H9 (cell line): ENCODE results near the gene SDK2. TPM values are rescaled to one million over a fixed set of nuclear protein-coding genes. Genes with fewer than 3 reads are reported as not detected.
A peak's percentile ranks its signal among the peaks of the same experiment; 100 is the strongest.

Experiments used
- DNase-seq: peaks from one replicate; pipeline ENCODE4 v3.0.0-alpha.2; 2017
- H2AFZ ChIP-seq: one replicate; pipeline ENCODE4 v1.6.1; 2013; ENCODE audit warnings: mild to moderate bottlenecking, low read length, control low read depth, moderate library complexity
- H2AK5ac ChIP-seq: 2 replicates; pipeline ENCODE4 v1.6.1; 2013; ENCODE audit warnings: low read length, control low read depth, mixed read lengths; ENCODE audit not compliant: insufficient read length
- H2BK120ac ChIP-seq: one replicate; pipeline ENCODE4 v1.6.1; 2013; ENCODE audit warnings: low read depth, mild to moderate bottlenecking, low read length, control low read depth, inconsistent platforms; ENCODE audit not compliant: poor library complexity, severe bottlenecking
- H2BK12ac ChIP-seq: 2 replicates; pipeline ENCODE4 v1.6.1; 2013; ENCODE audit warnings: low read length, control low read depth, mixed read lengths, low read depth; ENCODE audit not compliant: insufficient read length
- H2BK15ac ChIP-seq: 2 replicates; pipeline ENCODE4 v1.6.1; 2013; ENCODE audit warnings: low read depth, low read length, control low read depth
- H2BK20ac ChIP-seq: one replicate; pipeline ENCODE4 v1.6.1; 2013; ENCODE audit warnings: low read depth, mild to moderate bottlenecking, low read length, control low read depth, inconsistent platforms; ENCODE audit not compliant: poor library complexity, severe bottlenecking
- H2BK5ac ChIP-seq: 2 replicates; pipeline ENCODE4 v1.6.1; 2013; ENCODE audit warnings: low read length, control low read depth, mixed read lengths; ENCODE audit not compliant: insufficient read length
- H3K14ac ChIP-seq: 2 replicates; pipeline ENCODE4 v1.6.1; 2013; ENCODE audit warnings: low read length, control low read depth; ENCODE audit not compliant: insufficient read depth
- H3K18ac ChIP-seq: 2 replicates; pipeline ENCODE4 v1.6.1; 2013; ENCODE audit warnings: low read depth, mild to moderate bottlenecking, mixed read lengths, low read length, control low read depth; ENCODE audit not compliant: insufficient read length
- H3K23ac ChIP-seq: 2 replicates; pipeline ENCODE4 v1.6.1; 2013; ENCODE audit warnings: low read length, control low read depth, mixed read lengths, low read depth; ENCODE audit not compliant: insufficient read length
- H3K23me2 ChIP-seq: 2 replicates; pipeline ENCODE4 v1.6.1; 2013; ENCODE audit warnings: low read depth, mild to moderate bottlenecking, mixed read lengths, low read length, control low read depth; ENCODE audit not compliant: insufficient read length, poor library complexity, severe bottlenecking
- H3K27ac ChIP-seq: 2 replicates; pipeline ENCODE4 v1.5.1; 2013; ENCODE audit warnings: low read length, control low read depth, mixed read lengths, low read depth; ENCODE audit not compliant: insufficient read length
- H3K27me3 ChIP-seq: 2 replicates; pipeline ENCODE4 v1.6.1; 2013; ENCODE audit warnings: low read length, control low read depth, inconsistent platforms; ENCODE audit not compliant: insufficient read depth
- H3K4ac ChIP-seq: 2 replicates; pipeline ENCODE4 v1.6.1; 2013; ENCODE audit warnings: low read depth, mild to moderate bottlenecking, control low read depth, inconsistent platforms, low read length, moderate library complexity
- H3K4me1 ChIP-seq: 2 replicates; pipeline ENCODE4 v1.6.1; 2013; ENCODE audit warnings: low read length, control low read depth, inconsistent platforms; ENCODE audit not compliant: insufficient read depth
- H3K4me2 ChIP-seq: 2 replicates; pipeline ENCODE4 v1.6.1; 2013; ENCODE audit warnings: low read length, control low read depth, mixed read lengths; ENCODE audit not compliant: insufficient read length, insufficient read depth
- H3K56ac ChIP-seq: 2 replicates; pipeline ENCODE4 v1.6.1; 2013; ENCODE audit warnings: low read depth, mild to moderate bottlenecking, mixed read lengths, low read length, control low read depth; ENCODE audit not compliant: insufficient read length
- H3K79me1 ChIP-seq: 2 replicates; pipeline ENCODE4 v1.6.1; 2013; ENCODE audit warnings: low read depth, mild to moderate bottlenecking, moderate library complexity, low read length, control low read depth, inconsistent platforms; ENCODE audit not compliant: insufficient read depth, poor library complexity, severe bottlenecking
- H3K79me2 ChIP-seq: 2 replicates; pipeline ENCODE4 v1.6.1; 2013; ENCODE audit warnings: low read length, control low read depth, inconsistent platforms; ENCODE audit not compliant: insufficient read depth
- H3K9ac ChIP-seq: 2 replicates; pipeline ENCODE4 v1.6.1; 2013; ENCODE audit warnings: low read length, control low read depth, mixed read lengths; ENCODE audit not compliant: insufficient read length; ENCODE audit errors: extremely low read depth
- H3K9me3 ChIP-seq: one replicate; pipeline ENCODE4 v1.6.1; 2013; ENCODE audit warnings: low read depth, low read length, inconsistent platforms; ENCODE audit not compliant: control insufficient read depth
- H3T11ph ChIP-seq: one replicate; pipeline ENCODE4 v1.6.1; 2013; ENCODE audit warnings: mild to moderate bottlenecking, low read length, control low read depth, inconsistent platforms
- H4K20me1 ChIP-seq: one replicate; pipeline ENCODE4 v1.6.1; 2013; ENCODE audit not compliant: control insufficient read depth, insufficient read length, insufficient read depth
- H4K5ac ChIP-seq: 2 replicates; pipeline ENCODE4 v1.6.1; 2013; ENCODE audit warnings: low read depth, mild to moderate bottlenecking, mixed read lengths, low read length, control low read depth; ENCODE audit not compliant: insufficient read length
- H4K8ac ChIP-seq: replicated peaks from 2 replicates; pipeline ENCODE4 v1.6.1; 2013; ENCODE audit warnings: low read length, control low read depth, mixed read lengths, low read depth; ENCODE audit not compliant: insufficient read length
- H4K91ac ChIP-seq: 2 replicates; pipeline ENCODE4 v1.6.1; 2013; ENCODE audit warnings: low read depth, mild to moderate bottlenecking, moderate library complexity, mixed read lengths, low read length, control low read depth; ENCODE audit not compliant: insufficient read length
- H3K27ac Mint-ChIP-seq, 3 experiments: 2 replicates in 2 of 3; 3 replicates in 1 of 3; pipeline ENCODE4 v1.8.0; 2020 to 2021; ENCODE audit warnings: mixed read lengths in 3 of 3, mild to moderate bottlenecking in 1 of 3, moderate library complexity in 1 of 3
- H3K27me3 Mint-ChIP-seq: 2 replicates; pipeline ENCODE4 v1.8.0; 2021; ENCODE audit warnings: low read depth, mild to moderate bottlenecking, moderate library complexity, mixed read lengths
- H3K36me3 Mint-ChIP-seq, 3 experiments: 2 replicates in 2 of 3; 3 replicates in 1 of 3; pipeline ENCODE4 v1.8.0; 2020 to 2021; ENCODE audit warnings: low read depth in 3 of 3, mixed read lengths in 3 of 3; ENCODE audit not compliant: insufficient read depth in 1 of 3
- H3K4me1 Mint-ChIP-seq, 2 experiments: 2 replicates each; pipeline ENCODE4 v1.8.0; 2020; ENCODE audit warnings: mixed read lengths in 2 of 2
- H3K4me3 Mint-ChIP-seq, 2 experiments: 2 replicates in 1 of 2; 3 replicates in 1 of 2; pipeline ENCODE4 v1.8.0; 2020 to 2021; ENCODE audit warnings: mild to moderate bottlenecking in 2 of 2, mixed read lengths in 2 of 2, moderate library complexity in 1 of 2
- H3K9me3 Mint-ChIP-seq, 2 experiments: 2 replicates in 1 of 2; 3 replicates in 1 of 2; pipeline ENCODE4 v1.8.0; 2020; ENCODE audit warnings: mild to moderate bottlenecking in 2 of 2, mixed read lengths in 2 of 2, moderate library complexity in 1 of 2
- CTCF ChIP-seq: fragments of 200-600 bp; sonication (generic); conservative IDR thresholded peaks from 3 replicates; pipeline ENCODE4 v1.8.0; 2021; ENCODE audit warnings: antibody characterized with exemption, mild to moderate bottlenecking
- WGBS: extraction: QIAGEN DNeasy Blood & Tissue Kit; methylation state at CpG from one replicate; pipeline ENCODE4 v1.1.7; 2013; ENCODE audit warnings: missing lambda C conversion rate, low lambda C conversion rate, mixed read lengths; ENCODE audit not compliant: insufficient read length; ENCODE audit errors: extremely low coverage; 5-methylcytosine and 5-hydroxymethylcytosine counted together
- total RNA-seq: library from RNA; stranded (reverse); gene quantifications from 2 replicates; pipeline ENCODE4 v1.2.1, GENCODE V29; 2021

Gene SDK2
- total RNA-seq, 1 experiment from 2014 or later: 9.1 TPM

GRCh38 chr17:73686961-73687360 lies 42.7 kb upstream of the SDK2 start:
- no peak overlapping the region for H2AK5ac ChIP-seq
- no peak overlapping the region for H3K4ac ChIP-seq
- no peak overlapping the region for H3K23ac ChIP-seq
- no peak overlapping the region for H3K4me3 Mint-ChIP-seq
- H3K4me1 Mint-ChIP-seq: peaks cover 68 to 74% of the 10 kb centered on the region in 2 experiments
- H2AFZ ChIP-seq: no peak overlapping the region
- H3K56ac ChIP-seq: no peak overlapping the region
- H2BK5ac ChIP-seq: no peak overlapping the region
- H3K79me1 ChIP-seq: no peaks in the 10 kb centered on the region
- H2BK15ac ChIP-seq: no peak overlapping the region
- no peak for TF ChIP-seq CTCF
- no peak overlapping the region for H4K8ac ChIP-seq
- H3K4me1 ChIP-seq: peaks cover 13% of the 10 kb centered on the region
- H3K36me3 Mint-ChIP-seq: peaks cover 3 to 8% (median 4%) of the 10 kb centered on the region in 3 experiments; a peak in 4 of 7 replicates
- H3K14ac ChIP-seq: no peak overlapping the region
- no peaks in the 10 kb centered on the region for H3K27me3 ChIP-seq
- peaks cover 21% of the 10 kb centered on the region for H3K27me3 Mint-ChIP-seq
- H3K9ac ChIP-seq: no peak overlapping the region
- H2BK120ac ChIP-seq: no peak overlapping the region
- no CpG with 5 or more reads among the region's 3 CpGs for WGBS
- no peak overlapping the region for H4K5ac ChIP-seq
- H4K20me1 ChIP-seq: no peaks in the 10 kb centered on the region
- H2BK12ac ChIP-seq: no peak overlapping the region
- H3K79me2 ChIP-seq: no peaks in the 10 kb centered on the region
- no peaks in the 10 kb centered on the region for H3K23me2 ChIP-seq
- H2BK20ac ChIP-seq: no peak overlapping the region
- DNase-seq: no peak
- no peak overlapping the region for H3K18ac ChIP-seq
- H3K27ac ChIP-seq: no peak overlapping the region
- H3T11ph ChIP-seq: no peak overlapping the region
- H4K91ac ChIP-seq: no peak overlapping the region
- no peak overlapping the region for H3K4me2 ChIP-seq
- H3K9me3 ChIP-seq: no peaks in the 10 kb centered on the region
- H3K9me3 Mint-ChIP-seq: peaks cover 2 to 5% of the 10 kb centered on the region in 2 experiments; a peak in 3 of 5 replicates
- peak overlapping the region in 1 of 3 experiments; percentile 28; a peak in 1 of 7 replicates for H3K27ac Mint-ChIP-seq
